MCF 10A (cell line): ENCODE data around the gene SHTN1. TPM values are rescaled to one million over a fixed set of nuclear protein-coding genes. Genes with fewer than 3 reads are reported as not detected.

ENCODE experiments used
- BruUV-seq: library from RNA; stranded (reverse); fragments of 400-500 nt; replicated peaks from 2 replicates; lab custom pipeline; 2021; lab: Mats Ljungman, UMichigan
- CTCF ChIA-PET: fragments of 300-600 bp; sonication (Branson Sonifier 250); formaldehyde crosslinking; extraction: SDS; loops from one replicate; lab custom pipeline; 2021; ENCODE audit warnings: antibody characterized with exemption, inconsistent platforms; lab: Yijun Ruan, JAX
- POLR2A ChIA-PET: fragments of 300-600, 350-650 bp; sonication (Branson Sonifier 250); formaldehyde crosslinking; extraction: SDS; loops from one replicate; lab custom pipeline; 2020; ENCODE audit warnings: antibody characterized with exemption, inconsistent platforms; lab: Yijun Ruan, JAX
- DNase-seq: peaks from one replicate; pipeline ENCODE4 v3.0.0-alpha.2; 2018; ENCODE audit not compliant: unreplicated experiment
- H3K27ac Mint-ChIP-seq: one replicate; pipeline ENCODE4 v1.8.0; 2022; ENCODE audit warnings: mild to moderate bottlenecking, low read depth, mixed read lengths; ENCODE audit not compliant: unreplicated experiment
- H3K27me3 Mint-ChIP-seq: one replicate; pipeline ENCODE4 v1.8.0; 2022; ENCODE audit warnings: mixed read lengths; ENCODE audit not compliant: insufficient read depth, unreplicated experiment
- H3K36me3 Mint-ChIP-seq: one replicate; pipeline ENCODE4 v1.8.0; 2022; ENCODE audit warnings: mild to moderate bottlenecking, moderate library complexity, mixed read lengths; ENCODE audit not compliant: insufficient read depth, unreplicated experiment
- H3K4me1 Mint-ChIP-seq: one replicate; pipeline ENCODE4 v1.8.0; 2022; ENCODE audit warnings: mixed read lengths; ENCODE audit not compliant: insufficient read depth, unreplicated experiment
- H3K4me3 Mint-ChIP-seq: one replicate; pipeline ENCODE4 v1.8.0; 2022; ENCODE audit warnings: mild to moderate bottlenecking, moderate library complexity, mixed read lengths; ENCODE audit not compliant: unreplicated experiment
- H3K9me3 Mint-ChIP-seq: one replicate; pipeline ENCODE4 v1.8.0; 2022; ENCODE audit warnings: mixed read lengths; ENCODE audit not compliant: unreplicated experiment
- intact Hi-C: fragments of 100-400 bp; cut with micrococcal nuclease; formaldehyde crosslinking; loops from 2 replicates; pipeline ENCODE4 v1.14.1; 2022
- total RNA-seq: library from RNA; stranded (reverse); gene quantifications from 2 replicates; pipeline ENCODE4 v1.2.3, GENCODE V29; 2022
- TF ChIP-seq, protein P1 (sequence below): fragments of 200-600 bp; IDR thresholded peaks from one replicate; pipeline ENCODE4 v1.8.0; 2022; ENCODE audit warnings: antibody characterized with exemption, mild to moderate bottlenecking; ENCODE audit not compliant: unreplicated experiment

The SHTN1 gene
- total RNA-seq, 1 experiment from 2014 or later, result 39.2 TPM

DNA sequence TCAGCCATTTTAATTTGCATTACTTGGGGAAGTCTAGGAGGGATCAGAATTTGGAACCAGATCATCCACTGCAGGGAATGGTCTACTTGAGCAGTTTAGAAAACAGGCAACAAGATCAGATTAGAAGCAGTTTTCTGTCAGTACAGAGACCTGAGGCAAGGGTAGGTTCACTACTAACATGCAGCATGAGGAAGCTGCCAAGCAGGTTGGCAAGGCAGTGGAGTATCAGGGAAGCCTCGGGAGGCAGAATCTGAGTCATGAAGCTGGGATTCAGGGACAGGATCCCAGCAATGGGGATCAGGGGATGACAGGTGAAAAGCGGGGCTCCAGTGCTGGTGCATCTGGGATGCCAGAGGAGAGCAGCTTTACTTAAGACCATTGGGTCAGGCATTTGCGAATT lies 127.6 kb downstream of the SHTN1 start:
- Mint-ChIP-seq H3K27ac (no peak overlapping the region), H3K4me3 (no peak overlapping the region), H3K4me1 (no peaks in the 10 kb centered on the region), H3K36me3 (no peaks in the 10 kb centered on the region), H3K9me3 (no peaks in the 10 kb centered on the region), H3K27me3 (no peaks in the 10 kb centered on the region)
- intact Hi-C loops, result no loop called here
- POLR2A ChIA-PET, result interaction anchor here (1.7 kb wide), 1 partner anchor 11 kb away, joined by 5 read pairs; no protein-coding TSS in a partner anchor
- DNase-seq, result no peak
- TF ChIP-seq, protein P1, sequence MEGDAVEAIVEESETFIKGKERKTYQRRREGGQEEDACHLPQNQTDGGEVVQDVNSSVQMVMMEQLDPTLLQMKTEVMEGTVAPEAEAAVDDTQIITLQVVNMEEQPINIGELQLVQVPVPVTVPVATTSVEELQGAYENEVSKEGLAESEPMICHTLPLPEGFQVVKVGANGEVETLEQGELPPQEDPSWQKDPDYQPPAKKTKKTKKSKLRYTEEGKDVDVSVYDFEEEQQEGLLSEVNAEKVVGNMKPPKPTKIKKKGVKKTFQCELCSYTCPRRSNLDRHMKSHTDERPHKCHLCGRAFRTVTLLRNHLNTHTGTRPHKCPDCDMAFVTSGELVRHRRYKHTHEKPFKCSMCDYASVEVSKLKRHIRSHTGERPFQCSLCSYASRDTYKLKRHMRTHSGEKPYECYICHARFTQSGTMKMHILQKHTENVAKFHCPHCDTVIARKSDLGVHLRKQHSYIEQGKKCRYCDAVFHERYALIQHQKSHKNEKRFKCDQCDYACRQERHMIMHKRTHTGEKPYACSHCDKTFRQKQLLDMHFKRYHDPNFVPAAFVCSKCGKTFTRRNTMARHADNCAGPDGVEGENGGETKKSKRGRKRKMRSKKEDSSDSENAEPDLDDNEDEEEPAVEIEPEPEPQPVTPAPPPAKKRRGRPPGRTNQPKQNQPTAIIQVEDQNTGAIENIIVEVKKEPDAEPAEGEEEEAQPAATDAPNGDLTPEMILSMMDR, result no peak
- CTCF ChIA-PET, result interaction anchor here (0.8 to 1.1 kb wide), 2 partner anchors 12 to 298 kb away, joined by 3 read pairs; no protein-coding TSS in a partner anchor
- BruUV-seq, result no TSS peak

DNA sequence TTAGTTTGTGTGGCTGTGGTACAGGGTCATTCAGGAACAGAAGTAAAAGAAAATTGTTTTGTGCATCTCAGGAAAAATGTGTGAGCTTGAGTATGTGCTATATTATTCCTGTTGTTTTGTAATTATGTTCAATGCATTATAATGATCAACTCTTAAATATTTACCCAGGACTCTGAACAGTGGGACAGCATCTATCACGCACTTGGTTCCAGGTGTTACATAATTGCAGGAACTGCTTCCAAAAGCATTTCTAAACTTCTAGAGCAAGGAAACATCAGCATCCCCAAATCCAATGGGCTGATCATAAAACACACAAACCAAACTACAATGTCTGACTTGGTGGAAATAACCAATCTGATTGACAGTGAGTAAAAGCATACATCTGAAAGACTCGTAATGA lies 129.1 kb downstream of the SHTN1 start:
- no peak overlapping the region for H3K27ac Mint-ChIP-seq
- no peaks in the 10 kb centered on the region for H3K4me1 Mint-ChIP-seq
- intact Hi-C loops, result no loop called here
- POLR2A ChIA-PET, result interaction anchor here (1.2 to 1.7 kb wide), 3 partner anchors 11 to 26 kb away, joined by 3 to 5 read pairs (median 3); partner anchors contain the start of gene ENO4
- no TSS peak for BruUV-seq
- H3K9me3 Mint-ChIP-seq, result no peaks in the 10 kb centered on the region
- TF ChIP-seq, protein P1, result no peak
- no peak for DNase-seq
- H3K36me3 Mint-ChIP-seq, result no peaks in the 10 kb centered on the region
- CTCF ChIA-PET, result interaction anchor here (0.6 kb wide), 1 partner anchor 125 kb away, joined by 3 read pairs; no protein-coding TSS in a partner anchor
- H3K27me3 Mint-ChIP-seq, result no peaks in the 10 kb centered on the region
- no peak overlapping the region for H3K4me3 Mint-ChIP-seq

DNA sequence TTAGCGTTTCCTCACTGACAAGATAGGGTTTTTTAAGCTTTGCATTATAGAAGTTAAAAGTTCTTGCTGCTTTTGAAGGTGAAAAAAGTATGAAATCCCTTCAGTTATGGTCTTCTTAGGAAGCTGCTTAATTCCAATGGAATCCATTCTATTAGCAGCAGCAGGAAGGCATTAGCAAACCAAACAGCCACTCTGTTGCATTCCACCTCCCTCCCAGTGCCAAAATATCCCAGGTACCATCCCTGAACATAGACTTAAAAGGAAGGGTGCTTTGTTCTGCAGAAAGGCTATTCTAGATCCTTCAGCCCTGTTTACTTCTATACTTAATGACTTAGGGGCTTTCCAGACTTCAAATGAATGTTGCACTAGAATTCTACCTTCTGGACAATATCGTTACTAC lies 131.9 kb downstream of the SHTN1 start:
- no peak for DNase-seq
- H3K27me3 Mint-ChIP-seq, result no peaks in the 10 kb centered on the region
- no peaks in the 10 kb centered on the region for H3K4me1 Mint-ChIP-seq
- H3K36me3 Mint-ChIP-seq, result no peaks in the 10 kb centered on the region
- ChIA-PET CTCF (no interaction called here), POLR2A (interaction anchor here (0.6 kb wide), 1 partner anchor 33 kb away, joined by 3 read pairs; no protein-coding TSS in a partner anchor)
- H3K4me3 Mint-ChIP-seq, result no peak overlapping the region
- H3K9me3 Mint-ChIP-seq, result no peaks in the 10 kb centered on the region
- no peak overlapping the region for H3K27ac Mint-ChIP-seq
- TF ChIP-seq, protein P1, result no peak
- no TSS peak for BruUV-seq
- intact Hi-C loops, result no loop called here

DNA sequence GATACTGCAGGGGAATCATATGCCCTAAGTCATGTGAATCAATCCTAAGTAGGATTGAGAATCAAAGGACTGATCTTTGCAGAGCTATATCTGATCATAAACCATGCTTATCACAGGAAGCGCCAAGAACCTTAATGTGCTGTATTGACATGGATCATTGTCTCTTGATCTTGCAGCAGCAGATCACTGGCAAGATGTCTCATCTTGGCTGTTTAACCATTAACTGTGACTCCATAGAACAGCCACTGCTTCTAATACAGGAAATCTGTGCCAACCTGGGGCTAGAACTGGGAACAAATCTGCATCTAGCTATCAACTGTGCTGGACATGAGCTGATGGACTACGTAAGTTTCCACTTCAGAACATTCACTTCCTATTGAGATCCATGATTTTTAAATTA lies 134.0 kb downstream of the SHTN1 start:
- ChIA-PET POLR2A (no interaction called here), CTCF (no interaction called here)
- H3K9me3 Mint-ChIP-seq, result no peaks in the 10 kb centered on the region

More for the DNA sequence above, 134.0 kb downstream of the SHTN1 start:
- BruUV-seq, result no TSS peak
- no peak for DNase-seq
- Mint-ChIP-seq H3K4me3 (no peak overlapping the region), H3K27ac (no peak overlapping the region), H3K27me3 (no peaks in the 10 kb centered on the region), H3K36me3 (no peaks in the 10 kb centered on the region), H3K4me1 (peaks cover 5% of the 10 kb centered on the region)
- TF ChIP-seq, protein P1, result no peak
- intact Hi-C loops, result no loop called here
